Fibroblast of skin of back (primary cell): ENCODE measurements around the gene DLEC1.

Source experiments
- DNase-seq: peaks from one replicate; pipeline ENCODE4 v3.0.0-alpha.2; 2013

Gene DLEC1

GRCh38 chr3:38002940-38003339 lies 36.1 kb upstream of the DLEC1 start:
- DNase-seq: no peak

- peak; percentile 32 for DNase-seq
Observed at GRCh38 chr3:38003371-38003816, 35.6 kb upstream of the DLEC1 start.

- no peak for DNase-seq
Observed at GRCh38 chr3:38003817-38004414, 35.1 kb upstream of the DLEC1 start.

GRCh38 chr3:38004415-38005075 lies 34.5 kb upstream of the DLEC1 start:
- peak; percentile 59 for DNase-seq

GRCh38 chr3:38005076-38006020 lies 33.7 kb upstream of the DLEC1 start:
- no peak for DNase-seq

- no peak for DNase-seq
Observed at GRCh38 chr3:38006031-38006430, 33.0 kb upstream of the DLEC1 start.

GRCh38 chr3:38006445-38006995 lies 32.5 kb upstream of the DLEC1 start:
- DNase-seq: no peak

- DNase-seq: no peak
Observed at GRCh38 chr3:38007754-38008090, 31.3 kb upstream of the DLEC1 start.

- no peak for DNase-seq
Observed at GRCh38 chr3:38008191-38008701, 30.8 kb upstream of the DLEC1 start.

GRCh38 chr3:38008971-38009580 lies 29.9 kb upstream of the DLEC1 start:
- no peak for DNase-seq

GRCh38 chr3:38009807-38010591 lies 29.0 kb upstream of the DLEC1 start:
- DNase-seq: no peak

- no peak for DNase-seq
Observed at GRCh38 chr3:38011111-38011510, 27.9 kb upstream of the DLEC1 start.

- DNase-seq: no peak
Observed at GRCh38 chr3:38015485-38015884, 23.5 kb upstream of the DLEC1 start.

- DNase-seq: no peak
Observed at GRCh38 chr3:38015984-38016383, 23.0 kb upstream of the DLEC1 start.

GRCh38 chr3:38016410-38016809 lies 22.6 kb upstream of the DLEC1 start:
- DNase-seq: no peak

- no peak for DNase-seq
Observed at GRCh38 chr3:38016847-38017444, 22.1 kb upstream of the DLEC1 start.

- DNase-seq: no peak
Observed at GRCh38 chr3:38017445-38018295, 21.3 kb upstream of the DLEC1 start.

- DNase-seq: no peak
Observed at GRCh38 chr3:38018296-38019266, 20.4 kb upstream of the DLEC1 start.
